HG03354 (cell line): ENCODE results near the gene MCOLN1.

Experiments used
- ATAC-seq: cut with Tn5 transposase; IDR thresholded peaks from one replicate; pipeline ENCODE4 v1.9.1; 2021; ENCODE audit warnings: mild to moderate bottlenecking; ENCODE audit not compliant: unreplicated experiment, poor library complexity, severe bottlenecking

The MCOLN1 gene

GRCh38 chr19:7522072-7522922, at the start of gene MCOLN1:
MCOLN1 (plus strand) TSS chr19:7522624; CDS start chr19:7522751, 127 bp downstream.
- ATAC-seq: peak; percentile 82

GRCh38 chr19:7475665-7476064, 46.8 kb upstream of the MCOLN1 start:
- ATAC-seq: no peak

DNA sequence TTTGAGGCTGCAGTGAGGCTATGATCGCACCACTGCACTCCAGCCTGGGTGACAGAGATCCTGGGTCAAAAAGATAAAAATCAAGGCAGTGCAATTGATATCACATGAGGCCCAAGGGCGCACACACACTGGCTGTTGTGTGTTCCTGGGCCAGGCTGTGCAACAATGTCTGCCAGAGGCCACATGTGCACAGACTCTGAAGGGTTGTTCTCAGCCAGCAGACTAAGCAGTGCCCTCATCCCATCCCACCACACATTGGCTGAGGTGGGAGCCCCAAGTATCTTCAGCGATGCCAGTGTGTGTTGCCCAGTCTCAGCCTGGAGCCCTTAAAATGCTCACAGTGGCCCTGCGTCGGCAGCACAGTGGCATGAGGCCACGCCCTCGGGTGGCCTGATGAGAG, 46.2 kb upstream of the MCOLN1 start:
- ATAC-seq: no peak

- ATAC-seq: no peak
Observed at GRCh38 chr19:7476777-7477494, 45.5 kb upstream of the MCOLN1 start.

DNA sequence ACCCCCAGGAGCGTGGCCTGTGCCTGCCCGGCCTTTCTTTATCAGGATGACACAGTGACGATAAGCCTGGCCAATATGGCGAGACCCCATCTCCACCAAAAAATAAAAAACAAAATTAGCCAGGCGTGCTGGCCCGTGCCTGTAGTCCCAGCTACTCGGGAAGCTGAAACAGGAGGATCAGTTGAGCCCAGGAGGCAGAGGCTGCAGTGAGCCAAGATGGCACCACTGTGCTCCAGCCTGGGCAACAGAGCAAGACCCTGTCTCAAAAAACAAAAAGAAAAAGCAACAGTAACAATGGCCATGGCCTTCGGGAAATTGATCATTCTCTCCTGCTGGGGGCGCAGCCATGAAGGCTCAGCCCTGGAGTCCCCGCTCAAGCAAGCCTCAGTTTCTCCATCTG, 44.7 kb upstream of the MCOLN1 start:
- no peak for ATAC-seq

DNA sequence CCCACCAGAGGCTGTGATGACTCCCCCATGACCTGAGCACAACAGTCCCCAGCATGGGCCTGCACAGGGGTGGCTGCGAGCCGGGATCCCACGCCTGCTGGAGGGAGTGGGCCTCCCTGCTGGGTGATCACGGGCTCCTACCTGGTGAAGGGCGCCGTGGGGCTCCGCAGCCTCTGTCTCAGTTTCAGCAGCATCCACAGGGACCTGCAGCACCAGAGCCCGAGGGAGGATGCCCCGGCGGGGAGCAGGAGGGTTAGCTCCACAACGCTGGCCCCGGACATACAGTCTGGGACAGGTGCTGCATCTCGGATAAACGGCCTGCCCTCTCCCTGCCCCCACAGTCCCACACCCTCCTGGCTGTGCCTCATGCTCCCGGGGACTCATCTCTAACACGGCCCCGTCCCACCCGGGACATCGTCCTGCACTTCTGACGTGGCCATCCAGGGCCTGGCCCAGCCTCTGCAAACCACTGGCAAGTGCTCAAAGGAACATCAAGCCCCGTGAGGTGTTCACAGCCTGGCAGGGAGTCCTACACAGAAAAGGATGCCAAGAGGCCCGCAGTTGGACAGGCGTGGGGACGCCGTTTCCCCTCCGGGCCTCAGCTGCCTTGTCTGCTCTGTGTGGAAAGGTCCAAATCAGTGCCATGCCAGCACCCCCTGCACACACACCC, 44.1 kb upstream of the MCOLN1 start:
- ATAC-seq: no peak

- ATAC-seq: no peak
Observed at GRCh38 chr19:7478843-7479227, 43.6 kb upstream of the MCOLN1 start.

GRCh38 chr19:7480222-7480969, 42.0 kb upstream of the MCOLN1 start:
- no peak for ATAC-seq

- ATAC-seq: no peak
Observed at GRCh38 chr19:7480970-7481255, 41.5 kb upstream of the MCOLN1 start.

GRCh38 chr19:7482584-7483439, 39.6 kb upstream of the MCOLN1 start:
- no peak for ATAC-seq

DNA sequence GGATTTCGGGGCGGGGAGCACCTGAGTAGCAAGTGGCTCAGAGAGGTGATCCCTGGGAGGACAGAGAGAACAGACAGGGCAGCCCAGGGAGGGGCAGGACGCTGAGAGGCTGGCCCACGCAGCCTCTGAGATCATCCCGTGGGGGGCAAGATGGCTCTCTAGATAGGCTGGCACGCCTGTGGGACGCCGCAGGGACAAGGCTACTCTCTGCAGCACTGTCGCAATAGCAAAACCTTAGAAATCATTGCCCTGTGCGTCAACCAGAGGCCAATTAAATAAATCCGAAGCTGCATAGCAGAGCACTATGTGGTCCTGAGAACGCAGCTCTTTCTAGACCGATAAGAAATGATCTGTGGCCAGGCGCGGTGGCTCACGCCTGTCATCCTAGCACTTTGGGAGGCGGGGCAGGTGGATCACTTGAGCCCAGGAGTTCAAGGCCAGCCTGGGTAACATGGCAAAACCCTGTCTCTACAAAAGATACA, 38.7 kb upstream of the MCOLN1 start:
- no peak for ATAC-seq

- no peak for ATAC-seq
Observed at GRCh38 chr19:7486923-7487322, 35.5 kb upstream of the MCOLN1 start.

DNA sequence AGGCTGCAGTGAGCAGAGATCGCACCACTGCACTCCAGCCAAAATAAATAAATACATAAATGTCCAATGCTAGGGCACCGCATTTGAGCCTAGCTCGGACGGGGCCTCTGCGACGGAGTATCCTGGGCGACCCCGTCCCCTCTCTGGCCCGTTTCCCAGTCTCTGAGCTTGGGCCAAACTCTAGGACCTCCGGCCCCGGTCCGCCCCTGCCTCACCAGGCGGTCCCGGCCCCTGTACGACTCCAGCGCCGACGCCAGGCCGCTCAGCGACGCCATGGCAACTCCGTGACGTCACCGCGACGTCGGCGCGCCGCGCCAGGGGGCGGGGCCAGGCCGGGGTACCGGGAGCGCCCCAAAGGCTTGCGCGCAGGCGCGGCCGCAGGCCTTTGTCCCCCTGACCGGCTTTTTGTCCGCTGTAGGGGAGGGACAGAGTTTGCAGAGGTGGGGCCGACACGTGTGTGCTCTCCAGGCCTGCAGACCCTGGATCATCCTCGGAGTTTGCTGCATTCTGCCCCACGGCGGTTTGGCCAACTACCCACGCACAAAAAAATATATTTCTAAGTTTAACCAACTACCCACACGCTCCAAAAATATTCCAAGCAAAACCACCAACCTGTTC, 33.6 kb upstream of the MCOLN1 start, which contains the start of gene PEX11G:
Gene PEX11G (minus strand): TSS at position 300 of the 618 bp plus-strand sequence. CDS start 25 bp downstream, at position 275.
- ATAC-seq: peak; percentile 78

DNA sequence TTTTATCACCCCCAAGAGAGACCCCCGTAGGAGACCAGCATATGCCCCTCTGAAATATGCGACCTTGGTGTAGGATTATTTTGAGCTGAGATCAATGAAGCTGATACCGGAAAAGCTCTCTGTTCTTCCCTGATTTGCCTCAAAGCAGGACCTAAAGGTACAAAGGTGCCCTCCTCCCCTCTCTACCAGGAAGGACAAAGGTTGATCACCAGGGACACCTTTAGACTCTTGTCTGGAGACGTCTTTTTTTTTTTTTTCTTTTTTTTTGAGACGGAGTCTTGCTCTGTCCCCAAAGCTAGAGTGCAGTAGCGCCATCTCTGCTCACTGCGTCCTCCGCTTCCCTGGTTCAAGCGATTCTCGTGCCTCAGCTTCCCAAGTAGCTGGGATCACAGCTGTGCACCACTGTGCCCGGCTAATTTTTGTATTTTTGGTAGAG, 32.8 kb upstream of the MCOLN1 start:
- no peak for ATAC-seq

DNA sequence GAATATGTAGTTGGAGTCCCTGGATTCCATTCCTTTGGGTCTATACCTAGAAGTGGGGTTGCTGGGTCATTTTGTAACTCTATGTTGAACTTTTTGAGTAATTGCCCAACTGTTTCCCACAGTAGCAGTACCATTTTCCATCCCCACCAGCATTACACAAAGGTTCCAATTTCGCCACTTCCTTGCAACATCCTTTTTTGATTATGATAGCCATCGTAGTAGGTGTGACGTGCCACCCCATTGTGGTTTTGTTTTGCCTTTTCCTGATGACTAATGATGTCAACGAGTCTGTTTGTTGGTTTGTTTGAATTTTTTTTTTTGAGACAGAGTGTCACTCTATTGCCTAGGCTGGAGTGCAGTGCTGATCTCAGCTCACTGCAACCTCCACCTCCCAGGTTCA, 30.3 kb upstream of the MCOLN1 start:
- no peak for ATAC-seq

DNA sequence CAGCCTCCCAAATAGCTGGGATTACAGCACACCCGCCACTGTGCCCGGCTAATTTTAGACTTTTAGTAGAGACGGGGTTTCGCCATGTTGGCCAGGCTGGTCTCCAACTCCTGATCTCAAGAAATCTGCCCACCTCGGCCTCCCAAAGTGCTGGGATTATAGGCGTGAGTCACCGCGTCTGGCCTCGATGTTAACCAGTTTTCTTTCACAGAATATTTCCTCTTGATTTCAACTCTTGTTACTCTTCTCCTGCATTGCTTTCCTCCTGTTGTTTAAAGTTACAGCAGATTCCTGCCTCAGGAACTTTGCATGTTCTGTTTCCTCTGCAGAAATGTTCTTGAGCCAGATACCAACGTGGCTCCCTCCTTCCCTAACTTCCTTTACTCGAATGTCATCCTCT, 29.9 kb upstream of the MCOLN1 start:
- ATAC-seq: no peak

DNA sequence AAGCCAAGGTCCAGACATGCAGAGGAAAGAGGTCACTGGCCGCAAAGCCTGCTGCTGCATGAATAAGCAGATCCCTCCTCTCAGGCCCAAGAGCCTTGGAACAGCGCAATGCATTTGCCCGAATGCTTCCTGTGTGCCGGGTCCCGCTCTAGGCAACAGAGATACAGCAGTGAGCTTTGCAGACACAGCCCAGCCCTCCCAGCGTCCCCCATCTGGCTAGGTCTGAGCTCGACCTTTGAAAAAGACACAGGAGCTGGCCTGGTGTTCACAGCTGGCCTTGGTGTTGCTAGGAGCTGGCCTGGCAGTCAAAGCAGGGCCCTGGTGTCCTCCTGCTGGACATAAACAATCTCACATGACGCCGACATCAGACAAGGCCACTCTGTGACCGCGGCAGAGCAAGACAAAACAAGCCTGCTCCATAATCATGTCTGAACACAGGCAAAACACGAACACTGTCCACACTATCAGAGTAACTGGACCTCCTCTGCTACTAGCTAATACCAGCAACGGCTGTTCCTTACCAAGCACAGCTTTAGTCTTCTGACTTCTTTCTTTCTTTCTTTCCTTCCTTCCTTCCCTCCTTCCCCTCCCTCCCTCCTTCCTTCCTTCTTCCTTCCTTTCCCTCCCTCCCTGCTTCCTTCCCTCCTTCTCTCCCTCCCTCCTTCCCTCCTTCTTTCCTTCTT, 27.9 kb upstream of the MCOLN1 start:
- no peak for ATAC-seq

- no peak for ATAC-seq
Observed at GRCh38 chr19:7497292-7497691, 25.1 kb upstream of the MCOLN1 start.
